ENCODE results near the gene SLC16A1.

- TF ChIP-seq EZH2 (IDR thresholded peaks at IDR 0.05) (no peak), POLR2AphosphoS5 (IDR thresholded peaks at IDR 0.05; ENCODE audit: borderline replicate concordance, low read depth, low read length) (no peak), FOXP2 (optimal IDR thresholded peaks at IDR 0.05; ENCODE audit: control extremely low read depth, extremely low read length, insufficient read depth) (no peak)
Measured at GRCh38 chr1:112935461-112936111, 20.4 kb downstream of the SLC16A1 start.
